GM18520 (cell line): ENCODE measurements around the gene ADO.

Experiments used
- ATAC-seq: cut with Tn5 transposase; IDR thresholded peaks from one replicate; pipeline ENCODE4 v1.9.1; 2021; ENCODE audit not compliant: unreplicated experiment

ADO gene

GRCh38 chr10:62817121-62817765 is 12.7 kb downstream of the ADO start:
- ATAC-seq: no peak

DNA sequence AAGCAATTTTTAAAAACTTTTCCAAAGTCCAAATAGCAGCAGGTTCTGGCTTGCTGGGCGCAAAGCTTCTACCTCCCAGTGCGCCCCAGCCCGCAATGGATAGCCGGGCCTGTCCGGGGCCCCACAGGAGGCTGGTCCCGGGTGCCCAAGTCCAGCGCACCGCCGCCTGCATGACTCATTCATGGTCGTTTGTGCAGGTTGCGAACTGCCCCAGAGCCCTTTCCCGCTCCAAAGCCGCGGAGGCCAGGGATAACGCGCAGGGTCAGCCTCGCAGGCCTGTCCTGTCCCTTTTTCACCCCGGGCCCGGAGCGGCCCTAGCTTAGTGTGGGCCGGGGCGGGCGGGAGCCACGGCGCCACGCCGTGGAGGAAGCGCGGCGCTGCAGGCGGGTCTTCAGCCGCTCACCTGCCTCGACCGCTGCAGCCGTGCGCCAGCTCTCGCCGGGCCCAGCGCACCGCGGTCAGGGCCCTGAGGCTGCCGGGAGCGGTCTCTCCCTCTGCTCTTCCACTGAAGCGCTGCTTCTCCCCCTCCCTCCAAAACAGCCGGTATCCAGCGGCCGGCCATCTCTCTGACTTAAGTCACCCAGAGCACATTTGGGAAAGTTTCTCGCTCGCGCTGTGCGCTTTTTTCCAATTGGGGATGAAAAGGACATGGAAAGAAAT is 13.4 kb downstream of the ADO start:
- ATAC-seq: peak; percentile 28

GRCh38 chr10:62818426-62819011 is 14.0 kb downstream of the ADO start:
- ATAC-seq: no peak

GRCh38 chr10:62819141-62819920 is 14.8 kb downstream of the ADO start:
- ATAC-seq: no peak

GRCh38 chr10:62820586-62820985 is 16.1 kb downstream of the ADO start:
- ATAC-seq: no peak

GRCh38 chr10:62826273-62826672 is 21.8 kb downstream of the ADO start:
- ATAC-seq: no peak

DNA sequence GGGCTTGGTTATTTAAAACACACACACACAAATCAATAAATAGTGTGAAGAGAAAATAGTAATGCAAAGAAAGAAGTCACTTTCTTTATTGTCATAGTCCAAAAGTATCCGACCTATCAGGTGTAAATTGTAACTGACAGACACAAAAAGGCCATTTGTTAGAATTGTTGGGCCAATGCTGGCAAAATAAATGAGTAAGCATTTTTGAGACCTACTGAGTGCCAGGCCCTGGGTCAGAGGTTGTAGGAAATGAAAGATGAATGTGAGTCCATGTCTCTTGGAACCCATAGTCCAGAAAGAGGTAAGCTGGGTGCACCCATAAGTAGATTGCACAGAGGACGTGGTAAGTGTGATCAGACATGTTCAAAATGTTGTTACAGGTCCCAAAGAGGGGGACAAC is 25.1 kb downstream of the ADO start:
- ATAC-seq: no peak

DNA sequence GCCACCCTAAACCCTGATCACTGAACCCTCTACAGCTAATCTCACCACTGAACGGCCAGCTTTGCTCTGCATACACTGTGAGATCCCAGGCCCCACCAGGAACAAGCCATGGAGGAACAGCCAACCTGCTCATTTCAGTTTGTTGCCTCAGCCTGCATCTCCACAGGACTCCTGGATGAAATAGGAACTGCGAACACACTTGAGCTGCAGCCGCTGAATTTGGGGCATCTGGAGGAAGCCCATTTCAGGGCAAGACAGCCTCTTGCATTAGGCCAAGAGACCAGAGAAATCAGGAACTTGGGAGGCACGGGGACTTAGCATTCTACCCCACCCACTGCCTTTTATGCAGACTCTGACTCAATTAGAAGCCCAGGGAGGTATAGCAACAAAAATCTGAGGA is 26.2 kb downstream of the ADO start:
- ATAC-seq: no peak

DNA sequence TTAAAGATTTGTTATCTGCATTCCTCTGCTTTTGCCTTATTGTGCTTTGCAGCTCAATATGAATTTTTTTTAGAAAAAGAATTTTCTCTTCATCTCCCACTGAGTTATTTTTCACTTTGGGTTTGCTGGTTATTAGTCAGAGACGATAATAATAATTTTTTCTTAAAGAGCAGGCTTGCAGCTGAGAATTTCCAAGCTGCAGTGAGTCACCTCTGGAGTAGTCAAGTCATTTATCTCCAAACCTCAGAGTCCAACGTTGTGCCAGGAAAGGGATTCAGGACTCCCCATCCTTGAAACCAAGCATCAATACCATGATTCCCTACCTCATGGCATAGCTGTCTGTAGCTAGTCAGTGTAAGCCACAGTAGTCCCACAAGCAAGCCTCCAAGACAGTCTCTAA is 26.8 kb downstream of the ADO start:
- no peak for ATAC-seq

DNA sequence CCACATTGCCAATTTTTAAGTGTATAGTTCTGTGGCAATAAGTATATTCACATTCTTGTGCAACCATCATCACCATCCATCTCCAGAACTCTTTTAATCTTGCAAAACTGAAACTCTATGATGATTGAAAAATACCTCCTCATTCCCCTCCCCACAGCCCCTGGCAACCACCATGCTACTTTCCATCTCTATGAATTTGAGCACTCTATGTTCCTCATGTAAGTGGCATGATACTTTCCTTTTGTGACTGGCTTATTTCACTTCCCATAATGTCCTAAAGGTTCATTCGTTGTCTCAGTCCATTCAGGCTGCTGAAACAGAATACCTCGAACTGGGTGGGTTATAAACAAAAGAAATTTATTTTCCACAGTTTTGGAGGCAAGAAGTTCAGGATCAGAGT is 35.1 kb downstream of the ADO start:
- ATAC-seq: no peak

DNA sequence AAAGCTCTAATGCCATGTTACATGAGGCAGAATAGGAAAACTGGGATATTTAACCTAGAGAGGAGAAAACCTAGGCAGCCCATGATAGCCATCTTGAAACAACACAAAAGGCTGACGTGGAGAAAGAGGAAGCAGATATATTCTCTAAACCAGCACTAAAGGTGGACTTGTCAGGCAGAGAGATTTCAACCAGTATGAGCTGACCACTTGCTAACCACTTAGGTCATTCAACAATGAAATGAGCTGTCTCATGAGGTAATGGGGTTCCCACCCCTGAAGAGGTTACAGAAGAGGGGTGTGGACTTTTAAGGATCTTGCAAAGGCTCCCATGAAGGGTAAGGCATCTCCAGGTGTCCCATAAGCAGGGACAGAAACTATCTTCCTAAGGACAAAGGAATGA is 38.5 kb downstream of the ADO start:
- peak; percentile 85 for ATAC-seq

GRCh38 chr10:62843600-62843999 is 39.1 kb downstream of the ADO start:
- ATAC-seq: no peak

- ATAC-seq: no peak
Measured at GRCh38 chr10:62844280-62845011, 39.9 kb downstream of the ADO start.

DNA sequence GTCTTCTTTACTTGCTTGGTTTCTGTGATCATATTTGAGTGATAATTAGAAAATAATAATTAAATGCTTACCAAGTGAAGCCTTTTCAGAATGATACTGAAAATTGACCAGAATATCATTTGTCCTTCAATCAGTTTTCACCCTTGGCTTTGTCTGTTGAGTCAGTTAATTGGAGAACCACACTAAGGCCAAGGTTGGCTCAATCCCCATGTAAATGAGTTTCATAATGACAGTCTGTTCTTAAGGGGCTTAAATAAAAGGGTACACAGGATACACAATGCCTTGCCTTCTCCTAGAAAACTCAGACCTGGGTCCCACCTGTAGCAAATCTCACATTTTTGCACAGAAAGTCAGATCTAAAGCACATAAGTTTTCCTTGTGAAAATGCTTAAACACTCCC is 42.9 kb downstream of the ADO start:
- ATAC-seq: no peak

DNA sequence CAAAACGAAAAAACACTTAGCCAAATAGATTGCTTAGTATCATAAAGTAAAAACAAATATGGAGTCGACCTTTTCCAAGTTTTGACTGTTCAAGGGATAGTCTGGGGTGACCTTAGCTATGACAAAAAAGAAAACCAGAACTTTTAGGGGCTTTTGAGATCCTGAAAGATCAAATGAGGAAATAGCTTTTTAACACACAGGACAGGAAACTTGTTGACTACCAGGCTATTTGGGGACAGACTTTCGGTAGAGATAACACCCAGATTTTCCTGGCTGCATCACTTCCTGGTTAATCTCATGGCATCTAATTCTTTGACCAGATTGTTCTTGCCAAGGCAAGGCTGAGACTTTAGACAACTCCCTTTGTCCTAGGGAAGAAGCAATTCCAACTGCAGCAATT is 46.1 kb downstream of the ADO start:
- no peak for ATAC-seq

- no peak for ATAC-seq
Measured at GRCh38 chr10:62851442-62851841, 46.9 kb downstream of the ADO start.

GRCh38 chr10:62852961-62853702 is 48.6 kb downstream of the ADO start:
- peak; percentile 64 for ATAC-seq

DNA sequence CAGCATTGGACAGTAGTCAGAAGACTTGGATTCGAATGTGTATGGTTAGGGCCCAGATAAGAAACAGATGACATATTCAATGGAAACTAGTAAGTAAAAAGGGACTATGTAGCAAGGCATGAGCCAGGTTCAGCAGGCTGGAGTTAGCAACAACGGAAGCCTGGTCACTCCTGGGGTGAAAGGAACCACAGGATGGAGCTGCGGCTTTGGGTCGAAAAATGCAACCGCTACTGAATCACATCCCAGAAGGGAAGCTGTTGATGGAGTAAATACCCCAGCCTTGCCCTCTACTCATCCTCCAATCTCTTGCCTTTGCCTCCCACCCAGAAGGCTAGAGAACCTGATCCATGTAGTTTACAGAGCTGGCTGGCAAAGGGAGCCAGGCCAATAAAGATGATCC is 49.2 kb downstream of the ADO start:
- ATAC-seq: peak; percentile 21

DNA sequence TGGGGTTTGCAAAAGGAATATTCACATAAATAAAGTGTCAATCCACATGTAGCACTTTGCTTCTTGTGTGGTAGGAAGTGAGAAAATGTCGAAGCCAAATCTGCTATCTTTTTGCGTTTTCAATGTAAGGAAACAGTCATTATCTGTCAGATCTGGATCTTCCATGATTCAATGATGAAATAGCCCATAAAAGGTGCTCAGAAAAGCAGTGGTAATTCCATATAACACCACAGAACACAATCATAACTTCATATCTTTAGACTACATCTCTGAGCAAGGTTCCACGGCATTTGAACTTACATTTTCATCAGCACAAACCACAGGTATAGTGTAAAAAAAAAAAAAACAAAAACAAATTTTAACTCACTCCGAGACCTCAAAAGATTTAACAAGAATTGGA is 51.5 kb downstream of the ADO start:
- no peak for ATAC-seq
